ENCODE data around the gene USP27X.

Gene USP27X

GRCh38 chrX:49892542-49892941, 13.3 kb downstream of the USP27X start:
- no peak for DNase-seq

DNA sequence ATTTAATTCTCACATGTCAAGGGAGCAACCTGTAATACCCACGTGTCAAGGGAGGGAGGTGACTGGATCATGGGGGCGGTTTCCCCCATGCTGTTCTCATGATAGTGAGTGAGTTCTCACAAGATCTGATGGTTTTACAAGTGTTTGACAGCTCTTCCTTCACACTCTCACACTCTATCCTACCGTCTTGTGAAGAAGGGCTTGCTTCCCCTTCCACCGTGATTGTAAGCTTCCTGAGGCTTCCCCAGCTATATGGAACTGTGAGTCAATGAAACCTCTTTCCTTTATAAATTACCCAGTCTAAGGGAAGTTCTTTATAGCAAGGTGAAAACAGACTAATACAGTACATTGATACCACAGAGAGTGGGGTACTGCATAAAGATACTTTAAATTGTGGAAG, 17.7 kb downstream of the USP27X start:
- DNase-seq: no peak

- no peak for DNase-seq
Observed at GRCh38 chrX:49901048-49901447, 21.8 kb downstream of the USP27X start.

GRCh38 chrX:49910344-49910743, 31.1 kb downstream of the USP27X start:
- DNase-seq: peak; percentile 44

DNA sequence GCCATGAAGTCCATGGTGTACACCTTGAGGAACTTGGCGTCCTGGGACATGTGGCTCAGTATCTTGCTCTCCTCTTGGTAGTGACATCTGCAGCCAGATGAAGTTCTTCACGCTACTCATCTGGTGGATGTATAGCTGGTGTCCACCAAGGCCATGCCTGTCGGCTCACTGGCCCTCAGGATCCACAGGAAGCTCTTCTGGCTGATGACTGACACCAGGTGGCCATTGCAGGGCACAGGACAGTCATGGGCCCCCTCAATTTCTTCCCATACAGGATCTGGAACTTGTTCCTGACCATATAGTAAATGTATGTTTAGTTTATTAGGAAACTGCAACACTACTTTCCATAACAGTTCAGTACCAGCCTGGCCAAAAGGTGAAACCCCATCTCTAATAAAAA, 32.8 kb downstream of the USP27X start:
- DNase-seq: no peak

DNA sequence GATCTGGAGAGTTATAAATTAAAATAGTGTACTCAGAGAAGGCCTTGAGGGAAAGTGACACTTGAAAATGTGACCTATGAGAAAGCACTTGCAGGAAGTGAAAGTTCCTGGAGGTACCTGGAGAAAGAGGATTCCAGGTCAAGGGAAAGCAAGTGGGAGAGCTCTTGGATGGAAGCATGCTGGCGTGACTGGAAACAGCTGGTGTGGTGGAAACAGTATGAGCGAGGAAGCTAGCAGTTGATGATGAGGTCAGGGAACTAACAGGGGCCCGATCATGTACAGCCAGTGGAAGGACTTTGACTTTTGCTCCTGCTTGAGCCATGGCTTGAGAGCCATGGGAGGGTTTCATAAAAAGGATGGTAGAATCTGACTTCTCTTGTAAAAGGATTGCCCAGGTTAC, 33.6 kb downstream of the USP27X start:
- DNase-seq: no peak

DNA sequence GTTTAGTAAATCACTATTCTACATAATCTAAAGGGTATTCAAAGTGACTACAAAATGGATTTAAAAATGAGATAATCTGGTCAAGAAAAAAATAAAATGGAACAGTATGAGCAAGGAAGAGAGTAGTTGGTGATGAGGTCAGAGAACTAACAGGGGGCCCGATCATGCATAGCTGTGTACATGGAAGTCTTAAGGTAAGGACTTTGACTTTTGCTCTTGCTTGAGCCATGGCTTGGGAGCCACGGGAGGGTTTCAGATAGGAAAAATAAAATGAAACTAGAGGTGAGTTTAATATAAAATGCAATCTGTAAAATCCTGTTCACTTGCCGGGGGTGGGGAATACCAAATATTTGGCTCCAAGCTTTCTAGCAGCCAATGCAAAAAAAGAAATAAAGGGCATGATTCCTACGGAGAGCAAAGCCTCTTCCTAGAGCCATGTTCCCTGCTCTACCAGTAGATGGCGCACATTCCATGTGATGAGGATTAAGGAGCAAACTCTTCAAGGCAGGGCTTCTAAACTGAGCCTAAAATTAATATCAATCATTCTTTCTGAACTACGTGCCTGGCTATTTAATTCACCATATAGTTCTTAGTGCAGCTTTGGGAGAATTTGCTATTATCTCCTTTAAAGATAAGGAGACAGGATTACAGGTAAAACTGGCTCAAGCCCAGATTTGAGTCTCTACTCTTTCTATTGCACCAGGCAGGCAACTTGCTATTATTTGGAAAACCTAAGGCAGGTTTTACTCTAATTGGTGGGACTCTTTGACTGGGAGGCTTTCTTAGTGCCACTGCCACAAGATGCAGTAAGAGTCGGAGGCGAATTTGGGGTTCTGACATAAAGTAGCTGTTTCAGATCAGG, 36.3 kb downstream of the USP27X start:
- DNase-seq: no peak

DNA sequence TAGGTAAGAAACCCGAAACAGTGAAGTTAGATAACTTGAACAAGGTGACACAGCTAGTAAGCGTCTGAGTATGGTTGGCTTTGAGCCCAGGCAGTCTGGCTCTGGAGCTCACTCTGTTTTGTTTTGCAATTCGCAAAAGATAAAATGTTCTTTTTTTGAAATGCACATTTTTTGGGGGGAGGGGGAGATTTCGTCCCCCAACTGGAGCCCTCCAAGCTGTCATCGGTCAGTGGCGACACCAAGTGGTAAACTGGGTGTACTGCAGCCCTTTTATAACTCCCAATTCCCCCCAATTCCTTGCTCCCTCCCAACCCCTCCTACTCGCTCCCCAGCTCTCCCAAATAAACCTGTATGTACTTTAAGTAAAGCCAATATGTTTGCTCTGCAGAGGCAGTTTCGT, 40.3 kb downstream of the USP27X start:
- no peak for DNase-seq

DNA sequence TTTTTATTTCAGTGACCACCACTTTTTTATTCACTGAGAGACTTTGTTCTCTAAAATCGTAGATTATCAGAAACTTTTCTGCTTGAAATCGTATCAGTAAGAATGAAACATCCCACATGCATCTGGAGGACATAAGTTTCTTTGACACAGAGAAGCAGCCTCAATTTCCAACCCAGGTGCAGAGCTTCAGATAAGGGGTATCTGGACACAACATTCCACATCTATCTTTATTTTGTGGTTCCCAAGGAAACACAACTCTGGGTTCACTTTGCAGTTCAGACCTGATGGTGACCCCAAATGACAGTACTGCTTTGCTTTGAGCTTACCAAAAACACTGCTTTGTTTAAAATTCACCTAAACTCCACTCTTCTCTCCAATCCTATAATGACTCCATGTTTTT, 41.8 kb downstream of the USP27X start:
- DNase-seq: no peak

DNA sequence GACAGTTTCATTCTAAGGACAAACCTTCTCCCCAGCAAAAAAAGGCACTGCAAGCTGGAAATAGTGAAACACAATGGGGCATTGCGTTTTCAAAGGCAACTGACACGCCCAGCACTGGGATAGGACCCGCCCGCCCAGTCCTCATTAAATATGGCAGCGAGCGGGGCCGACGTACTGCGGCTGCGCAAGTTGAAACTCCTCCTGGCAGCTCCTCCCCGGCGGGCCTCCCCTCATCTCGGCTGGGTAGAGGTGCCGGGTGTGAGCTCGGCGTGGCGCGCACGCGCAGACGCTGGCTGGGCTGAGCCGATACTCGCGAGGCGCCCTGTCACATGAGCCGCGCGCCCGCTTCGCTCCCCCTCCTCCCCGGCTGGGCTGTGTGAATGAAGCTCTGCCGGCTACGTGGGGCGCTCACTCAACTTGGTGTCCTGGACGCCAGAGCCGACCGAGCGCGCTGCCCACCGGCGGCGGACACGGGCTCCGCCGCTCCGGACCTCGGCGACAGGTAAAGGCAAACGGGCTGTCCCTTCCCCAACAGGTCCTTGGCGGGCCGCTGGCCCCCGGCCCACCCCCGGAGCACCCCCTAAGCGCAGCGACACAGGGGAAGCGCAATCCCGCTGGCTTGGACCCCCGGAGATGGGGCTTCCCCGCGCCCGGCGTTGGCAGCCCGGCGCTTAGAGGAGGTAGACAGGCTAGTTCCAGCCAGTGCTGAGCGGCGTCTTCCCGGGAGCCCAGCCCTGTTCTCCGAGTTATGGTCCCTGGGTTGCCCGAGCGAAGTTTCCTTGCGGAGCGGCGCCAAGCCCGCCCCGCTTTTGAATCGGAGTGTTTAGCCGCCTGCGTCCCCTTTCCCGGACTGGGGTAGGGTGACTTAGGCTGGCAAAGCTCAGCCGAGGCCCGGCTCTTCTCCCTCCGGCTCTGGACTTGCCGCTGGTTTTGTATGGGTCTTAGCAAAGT, 43.3 kb downstream of the USP27X start, which contains the start of gene CLCN5:
Gene CLCN5, plus strand, starts transcription at position 306 of the 951 bp plus-strand sequence. CDS start 2,703 bp downstream, outside the sequence.
- peak; percentile 86 for DNase-seq

DNA sequence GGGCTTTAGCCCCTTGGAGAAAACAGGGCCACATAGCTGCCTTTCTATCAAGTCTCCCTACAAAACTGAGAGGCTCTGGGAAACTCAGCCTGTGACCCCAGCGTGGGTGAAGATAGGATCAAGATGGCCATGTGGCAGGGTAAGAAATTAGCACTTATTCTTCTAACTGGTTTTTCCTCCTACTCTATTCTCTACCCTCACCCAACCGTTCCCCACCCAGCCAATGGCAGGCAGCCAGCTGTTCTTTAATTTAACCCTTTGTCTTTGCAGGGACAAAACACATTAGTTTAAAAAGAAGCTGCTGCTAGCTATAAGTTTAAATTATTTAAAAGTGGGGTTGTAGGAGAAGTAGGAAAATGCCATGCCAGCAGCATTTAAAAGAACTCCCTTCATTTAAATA, 45.9 kb downstream of the USP27X start:
- no peak for DNase-seq

GRCh38 chrX:49930039-49930438, 50.8 kb downstream of the USP27X start:
- DNase-seq: no peak

Data from NCI-H774 (cell line).